GM21526 (cell line): Measurements from ENCODE around the gene PCLAF.
A peak's percentile ranks its signal among the peaks of the same experiment; 100 is the strongest.
"Not testable (repeated sequence)": the region's sequence is repeated elsewhere in the genome, so short reads cannot be mapped to it uniquely, and the experiment has no call there.

Experiments used
- ATAC-seq: cut with Tn5 transposase; IDR thresholded peaks from one replicate; pipeline ENCODE4 v1.9.1; 2021; ENCODE audit warnings: moderate library complexity; ENCODE audit not compliant: unreplicated experiment, low FRiP score

Gene PCLAF

DNA sequence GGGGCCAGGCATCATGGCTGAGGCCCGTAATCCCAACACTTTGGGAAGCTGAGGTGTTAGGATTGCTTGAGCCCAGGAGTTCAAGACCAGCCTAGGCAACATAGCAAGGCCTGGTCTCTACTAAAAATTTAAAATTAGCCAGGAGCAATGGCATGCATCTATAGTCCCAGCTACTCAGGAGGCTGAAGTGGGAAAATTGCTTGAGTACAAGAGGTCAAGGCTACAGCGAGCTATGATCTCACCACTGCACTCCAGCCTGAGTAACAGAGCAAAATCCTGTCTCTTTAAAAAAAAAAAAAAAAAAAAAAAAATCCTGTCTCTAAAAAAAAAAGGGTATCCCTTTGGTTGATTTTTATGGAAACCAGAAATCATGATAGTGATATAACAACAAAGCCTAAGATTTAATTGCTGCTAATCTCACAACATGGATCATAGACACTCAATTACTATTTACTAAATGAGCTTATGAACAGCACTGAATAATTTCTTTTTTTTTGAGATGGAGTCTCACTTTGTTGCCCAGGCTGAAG is 12.1 kb downstream of the PCLAF start:
- ATAC-seq, result no peak

DNA sequence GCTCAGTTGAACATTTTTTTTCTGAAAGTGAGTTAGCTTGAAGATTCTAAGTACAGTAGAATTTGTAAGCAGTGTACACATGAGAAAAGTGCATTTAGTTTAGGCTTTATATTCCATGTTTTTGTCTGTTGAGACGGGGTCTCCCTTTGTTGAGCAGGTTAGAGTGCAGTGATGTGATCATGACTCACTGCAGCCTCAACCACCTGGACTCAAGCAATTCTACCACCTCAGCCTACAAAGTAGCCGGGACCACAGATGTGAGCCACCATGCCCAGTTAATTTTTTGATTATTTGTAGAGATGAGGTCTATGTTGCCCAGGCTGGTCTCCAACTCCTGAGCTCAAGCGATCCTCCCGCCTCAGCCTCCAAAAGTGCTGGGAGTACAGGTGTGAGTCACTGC is 20.0 kb downstream of the PCLAF start:
- ATAC-seq, result no peak

DNA sequence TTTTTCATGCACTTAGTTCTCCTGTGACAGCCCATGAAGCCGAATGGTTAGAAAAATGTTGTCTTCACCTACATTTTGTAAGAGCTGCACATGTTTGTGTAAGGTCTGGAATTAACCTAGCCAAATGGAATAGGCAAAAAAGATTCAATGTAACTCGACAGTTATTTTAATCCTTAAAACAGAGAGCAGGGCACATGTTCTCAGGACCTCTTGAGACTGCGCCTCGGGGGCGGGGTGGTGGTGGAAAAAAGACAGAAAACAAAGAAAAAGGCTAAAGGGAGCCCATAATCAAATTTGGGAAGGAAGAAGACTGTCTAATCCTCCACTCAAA is 24.6 kb downstream of the PCLAF start:
- ATAC-seq, result no peak

DNA sequence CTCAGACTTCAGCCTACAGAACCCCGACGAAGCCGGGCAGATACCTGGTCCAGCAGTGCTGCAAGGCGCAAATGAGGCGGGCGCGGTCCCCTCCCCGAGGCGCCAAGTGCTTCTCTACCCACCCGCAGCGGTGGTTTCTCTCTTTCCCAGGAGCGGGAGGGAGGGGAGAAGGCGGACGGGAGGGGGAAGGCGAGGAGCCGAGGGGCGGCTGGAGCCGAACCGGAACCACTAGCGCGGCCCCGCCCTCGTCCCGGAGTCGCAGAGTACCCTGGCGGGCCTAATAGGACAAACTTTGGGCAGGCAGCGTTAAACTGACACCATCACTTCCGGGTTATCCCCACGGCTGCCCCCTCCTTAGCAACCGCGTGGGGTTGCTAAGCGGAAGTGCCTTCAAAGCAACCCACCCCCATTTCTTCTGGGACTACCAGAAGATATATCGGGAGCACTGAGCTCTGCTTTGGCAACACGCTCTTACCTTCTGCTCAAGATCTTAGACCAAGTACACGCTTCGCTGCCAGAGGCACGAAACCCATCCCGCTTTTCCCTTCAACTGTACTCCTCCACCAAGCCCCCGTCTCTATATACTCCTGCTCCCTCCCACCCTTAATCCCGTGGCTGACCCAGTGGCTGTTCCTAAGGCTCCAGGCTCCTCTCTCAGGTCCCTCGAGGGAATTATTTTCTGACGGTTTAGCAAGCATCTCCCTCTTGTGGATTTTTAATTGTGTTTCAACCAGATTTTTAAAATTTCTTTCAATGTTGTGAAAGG is 25.1 kb downstream of the PCLAF start, which contains the start of gene CSNK1G1:
TSS of gene CSNK1G1 (minus strand) at position 230 of the 766 bp plus-strand sequence. CDS start 55,674 bp downstream, outside the sequence.
- ATAC-seq, result peak; percentile 94

DNA sequence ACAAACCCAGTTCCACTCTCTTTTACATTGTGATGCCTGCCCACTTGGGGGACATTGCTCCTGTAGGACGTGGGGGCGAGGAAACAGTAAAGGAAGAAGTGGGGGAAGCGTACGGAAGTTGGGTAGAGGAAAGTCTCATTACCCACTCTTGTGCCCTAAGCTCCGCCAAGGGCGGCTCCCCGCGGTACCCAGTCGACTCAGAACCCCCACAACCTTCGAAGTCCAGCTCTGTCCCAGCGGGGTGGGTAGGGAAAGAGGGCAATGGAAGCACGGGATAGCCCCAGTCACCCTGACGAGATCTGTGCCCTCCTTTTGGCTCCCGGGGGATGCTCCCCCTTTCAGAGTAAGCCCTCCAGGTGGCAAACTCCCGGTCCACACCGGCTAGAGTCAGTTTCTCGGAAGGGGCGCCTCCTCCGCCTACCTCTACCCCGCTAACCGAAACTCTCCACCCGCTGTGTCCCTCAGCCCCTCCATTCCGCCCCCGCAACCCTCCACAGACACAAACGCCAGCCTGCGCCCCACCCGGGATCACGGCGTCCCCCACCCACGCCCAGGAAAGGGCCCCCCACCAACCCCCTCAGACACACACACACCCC is 25.8 kb downstream of the PCLAF start:
- ATAC-seq, result peak; percentile 21

DNA sequence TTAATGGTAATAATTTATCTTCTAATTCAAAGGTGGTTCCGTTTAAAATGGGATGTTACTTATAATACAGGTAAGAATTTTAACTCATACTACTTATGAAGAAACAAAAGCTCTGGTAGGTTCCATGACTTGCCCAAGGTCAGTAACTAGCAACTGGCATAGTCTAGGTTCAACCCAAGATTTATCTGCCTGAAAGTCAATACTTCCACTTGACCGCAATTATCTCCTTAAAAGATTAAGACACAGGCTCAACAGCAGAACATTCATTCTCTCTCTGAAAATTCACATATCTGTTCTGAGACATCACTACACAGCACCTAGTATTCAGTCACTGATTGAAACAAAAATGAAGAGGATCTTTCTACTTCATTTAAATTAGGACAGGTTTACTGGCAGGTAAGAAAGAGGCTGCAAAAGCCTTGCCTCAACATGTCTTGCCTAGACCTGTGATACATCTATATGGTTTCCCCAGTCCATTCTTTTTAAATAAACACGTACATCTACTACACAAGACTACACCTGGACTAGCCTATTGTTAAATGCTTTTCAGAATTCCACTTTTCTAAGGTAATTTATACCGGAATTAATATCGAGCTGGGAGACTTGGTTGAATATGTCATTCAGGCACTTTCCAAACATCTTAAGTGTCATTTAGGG is 26.4 kb downstream of the PCLAF start:
- no peak for ATAC-seq

DNA sequence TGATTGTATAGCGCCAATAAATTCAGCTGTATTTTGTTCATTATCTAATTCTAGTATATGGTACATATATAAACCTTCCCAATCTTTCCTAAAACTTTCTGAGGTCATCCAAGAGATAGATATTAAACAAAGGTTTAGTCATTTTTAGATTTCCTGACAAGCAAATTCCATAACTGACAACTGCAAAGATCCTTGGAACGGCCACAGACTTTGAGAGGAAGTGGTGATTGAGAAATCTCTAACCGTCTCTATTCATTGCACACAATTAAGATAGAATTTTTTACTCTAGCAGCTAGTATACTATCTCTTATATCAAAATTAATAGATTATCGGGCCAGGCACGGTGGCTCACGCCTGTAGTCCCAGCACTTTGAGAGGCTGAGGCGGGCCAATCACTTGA is 30.0 kb downstream of the PCLAF start:
- ATAC-seq, result no peak

DNA sequence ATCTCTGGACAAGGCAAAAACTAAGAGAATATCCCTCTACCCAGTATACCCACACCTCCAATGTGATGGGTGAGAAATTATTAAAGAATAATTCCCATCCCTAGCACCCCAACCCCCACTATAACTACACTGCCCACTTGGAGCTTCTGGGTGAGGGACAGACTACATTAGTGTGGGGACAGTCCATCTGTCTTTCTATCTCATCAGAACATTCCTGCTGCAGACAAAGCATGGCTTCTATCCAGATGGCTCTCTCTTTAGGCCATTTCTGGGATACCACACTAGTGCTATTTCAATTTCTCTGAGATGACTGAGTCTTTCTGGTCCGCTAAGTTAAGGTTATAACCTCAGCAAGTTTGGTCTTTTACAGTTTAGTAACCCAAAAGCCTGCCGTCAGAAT is 31.9 kb downstream of the PCLAF start:
- ATAC-seq, result no peak

DNA sequence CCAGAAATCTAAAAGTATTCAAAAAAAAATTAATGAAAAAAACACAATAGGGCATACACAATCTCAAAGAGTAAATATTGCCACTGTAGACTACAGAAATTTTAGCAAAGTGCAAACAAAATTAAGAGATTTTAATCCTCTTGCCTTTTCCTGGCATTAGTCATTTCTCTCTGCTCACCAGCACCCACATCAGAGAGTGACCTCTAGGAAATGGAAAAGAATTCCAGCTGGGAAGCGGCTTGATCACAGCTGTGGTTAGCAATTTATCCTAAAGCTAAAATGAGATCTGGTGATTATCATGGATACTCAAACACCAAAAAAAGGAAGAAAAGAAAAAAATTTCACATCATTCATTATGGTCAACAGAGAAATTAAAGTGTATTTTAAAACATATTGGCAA is 32.8 kb downstream of the PCLAF start:
- no peak for ATAC-seq

DNA sequence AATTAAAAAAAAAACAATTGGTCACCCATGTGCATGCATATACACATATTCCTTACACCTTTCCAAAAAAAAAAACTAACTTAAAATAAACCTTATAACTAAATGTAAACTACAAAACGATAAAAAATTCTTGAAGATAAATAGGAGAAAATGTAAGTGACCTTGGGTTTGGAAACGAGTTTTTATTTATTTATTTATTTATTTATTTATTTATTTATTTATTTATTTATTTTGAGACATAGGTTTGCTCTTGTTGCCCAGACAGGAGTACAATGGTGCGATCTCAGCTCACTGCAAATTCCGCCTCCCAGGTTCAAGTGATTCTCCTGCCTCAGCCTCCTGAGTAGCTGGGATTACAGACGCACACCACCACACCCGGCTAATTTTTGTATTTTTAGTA is 35.0 kb downstream of the PCLAF start:
- not testable (repeated sequence) for ATAC-seq

DNA sequence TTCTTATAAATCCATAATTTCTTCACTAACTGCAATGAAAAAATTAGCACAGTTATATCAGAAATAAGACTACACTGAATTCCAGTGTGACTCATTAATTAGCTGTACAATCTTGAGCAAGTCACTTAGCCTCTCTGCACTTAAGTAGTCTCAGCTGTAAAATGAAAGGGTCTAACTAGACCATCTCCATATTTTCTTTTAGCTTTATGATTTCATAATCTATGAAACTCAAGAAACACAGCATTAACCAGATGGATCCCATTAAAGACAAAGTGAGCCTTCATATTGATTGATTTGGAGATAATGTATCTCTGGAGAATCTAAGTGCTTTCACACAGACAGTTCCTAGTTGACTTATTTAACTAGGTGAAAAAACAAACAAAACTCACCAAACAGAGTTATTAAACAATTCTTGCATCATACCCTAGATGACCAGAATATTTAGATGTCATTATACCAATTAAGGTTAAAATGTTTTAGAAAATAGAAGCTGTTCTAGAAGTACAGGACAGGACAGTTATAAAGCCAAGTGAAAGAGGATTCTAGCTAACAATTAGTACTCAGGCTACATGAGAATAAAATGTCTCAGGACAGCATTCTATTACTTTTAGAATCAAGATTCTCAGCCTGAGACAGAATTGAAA is 36.5 kb downstream of the PCLAF start:
- ATAC-seq, result no peak

DNA sequence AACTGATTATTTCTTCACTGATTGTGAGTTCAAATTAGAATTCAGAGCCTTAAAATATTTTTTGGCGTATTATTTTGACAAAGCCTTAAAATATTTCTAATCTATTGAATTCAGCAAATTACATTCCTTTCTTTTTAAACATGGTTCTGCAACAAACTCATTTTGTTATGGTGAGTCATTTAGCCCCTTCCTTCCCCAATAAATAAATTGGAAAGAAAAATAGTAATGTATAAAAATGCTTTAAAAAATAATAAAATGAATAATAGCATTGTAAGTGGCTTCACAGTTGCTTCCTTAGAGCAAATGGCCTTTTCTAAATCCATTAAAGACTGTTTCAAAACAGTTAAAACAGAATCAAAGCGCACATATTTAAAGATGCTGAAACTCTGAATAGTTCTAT is 37.4 kb downstream of the PCLAF start:
- ATAC-seq, result no peak

DNA sequence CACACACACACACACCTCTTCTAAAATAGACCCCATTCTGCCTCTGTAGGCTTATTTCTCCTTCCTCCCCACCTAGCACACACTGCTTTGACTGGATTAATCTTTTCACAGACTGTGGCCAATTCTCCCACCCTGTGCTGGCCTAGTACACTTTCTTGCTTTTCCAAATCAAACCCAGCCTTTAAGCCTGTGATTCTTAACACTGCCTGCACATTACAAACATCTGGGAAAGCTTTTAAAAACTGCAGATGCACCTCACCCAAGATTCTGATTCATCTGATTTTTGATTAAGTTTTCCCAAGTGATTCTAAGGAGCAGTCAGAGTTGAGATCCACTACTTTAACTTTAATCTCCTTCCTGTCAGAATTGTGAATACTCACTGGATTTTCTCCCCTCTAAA is 38.0 kb downstream of the PCLAF start:
- no peak for ATAC-seq

DNA sequence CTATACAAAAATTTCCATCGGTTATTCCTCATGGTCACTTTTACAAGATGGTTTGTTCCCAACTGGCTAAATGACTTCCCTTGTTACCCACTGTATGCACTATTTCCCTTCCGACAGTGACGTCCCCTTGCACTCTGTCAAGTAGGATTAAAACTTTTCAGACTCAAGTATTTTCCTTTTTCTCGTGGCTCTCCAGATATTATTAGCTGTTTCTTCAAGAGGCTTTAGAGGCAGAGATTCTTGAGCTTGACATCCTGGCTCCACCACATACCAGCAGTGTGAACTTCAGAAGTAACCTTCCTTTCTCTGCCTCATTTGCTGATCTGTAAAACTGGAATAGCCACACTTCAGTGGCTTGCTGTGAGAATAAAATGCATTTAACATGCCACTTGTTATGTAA is 39.3 kb downstream of the PCLAF start:
- no peak for ATAC-seq

DNA sequence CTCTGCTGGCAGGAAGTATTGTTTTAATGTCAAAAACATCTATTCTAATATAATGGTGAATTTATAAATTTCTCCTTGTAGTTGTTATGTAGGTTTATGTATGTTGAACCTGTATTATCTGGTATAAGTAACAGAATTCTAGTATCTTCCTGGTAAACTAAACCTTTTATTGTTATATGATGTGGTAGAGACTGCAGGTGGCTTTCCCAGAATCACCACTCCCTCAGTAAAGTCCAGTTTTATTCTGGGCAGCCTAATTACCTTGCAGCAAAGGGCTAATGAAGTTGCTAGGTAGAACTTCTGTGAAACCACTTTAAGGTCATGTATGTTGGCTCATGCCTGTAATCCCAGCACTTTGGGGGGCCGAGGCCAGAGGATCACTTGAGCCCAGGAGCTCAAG is 40.9 kb downstream of the PCLAF start:
- no peak for ATAC-seq

DNA sequence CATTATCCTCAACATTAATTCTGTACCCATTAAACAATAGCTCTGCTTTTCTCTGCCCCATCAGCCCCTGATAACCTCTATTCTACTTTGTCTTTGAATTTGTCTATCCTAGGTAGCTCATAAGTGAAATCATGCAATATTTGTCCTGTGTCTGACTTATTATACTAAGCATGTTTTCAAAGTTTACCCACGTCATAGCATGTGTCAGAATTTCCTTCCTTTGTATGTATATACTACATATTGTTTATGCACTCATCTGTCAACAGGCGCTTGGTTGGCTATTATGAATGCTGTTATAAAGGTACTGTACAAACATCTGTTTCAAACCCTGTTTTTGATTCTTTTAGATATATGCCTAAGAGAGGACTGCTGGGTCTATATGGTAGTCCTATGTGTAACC is 43.5 kb downstream of the PCLAF start:
- no peak for ATAC-seq

DNA sequence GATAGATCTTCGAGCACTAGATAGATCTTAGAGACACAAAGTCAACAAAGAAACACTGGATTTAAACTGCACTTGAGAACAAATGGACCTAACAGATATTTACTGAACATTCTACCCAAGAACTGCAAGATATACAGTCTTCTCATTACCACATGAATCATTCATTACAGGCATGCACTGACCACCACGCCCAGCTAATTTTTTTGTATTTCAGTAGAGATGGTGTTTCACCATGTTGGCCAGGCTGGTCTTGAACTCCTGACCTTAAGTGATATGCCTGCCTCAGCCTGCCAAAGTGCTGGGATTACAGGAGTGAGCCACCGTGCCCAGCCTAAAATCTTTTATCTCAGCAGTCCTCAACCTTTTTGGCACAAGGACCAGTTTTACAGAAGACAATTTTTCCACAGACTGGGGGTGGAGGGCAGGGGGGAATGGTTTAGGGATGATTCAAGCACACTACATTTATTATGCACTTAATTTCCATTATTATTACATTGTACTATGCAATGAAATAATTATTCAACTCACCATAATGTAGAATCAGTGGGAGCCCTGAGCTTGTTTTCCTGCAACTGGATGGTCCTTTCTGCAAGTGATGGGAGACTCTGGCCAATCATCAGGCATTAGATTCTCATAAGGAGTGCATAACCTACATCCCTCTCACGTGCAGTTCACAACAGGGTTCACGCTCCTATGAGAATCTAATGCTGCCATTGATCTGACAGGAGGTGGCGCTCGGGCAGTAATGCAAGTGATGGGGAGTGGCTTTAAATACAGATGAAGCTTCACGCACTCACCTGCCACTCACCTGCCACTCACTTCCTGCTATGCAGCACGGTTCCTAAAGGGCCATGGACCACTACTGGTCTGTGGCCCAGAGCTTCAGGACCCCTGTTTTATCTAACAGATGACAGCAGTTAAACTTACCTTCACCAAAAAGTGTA is 47.0 kb downstream of the PCLAF start:
- no peak for ATAC-seq

DNA sequence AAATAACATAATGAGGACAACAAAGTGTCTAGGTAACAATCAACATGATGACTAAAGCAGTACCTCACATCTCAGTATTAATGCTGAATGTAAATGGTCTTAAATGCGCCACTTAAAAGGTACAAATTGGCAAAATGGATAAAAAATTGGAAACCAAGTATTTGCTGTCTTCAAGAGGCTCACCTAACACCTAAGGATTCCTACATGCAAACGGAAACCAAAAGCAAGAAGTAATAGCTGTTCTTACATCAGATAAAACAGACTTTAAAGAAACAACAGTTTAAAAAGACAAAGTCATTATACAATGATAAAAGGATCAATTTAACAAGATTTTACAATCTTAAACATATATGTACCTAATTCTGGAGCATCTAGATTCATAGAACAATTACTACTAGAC is 47.7 kb downstream of the PCLAF start:
- no peak for ATAC-seq

DNA sequence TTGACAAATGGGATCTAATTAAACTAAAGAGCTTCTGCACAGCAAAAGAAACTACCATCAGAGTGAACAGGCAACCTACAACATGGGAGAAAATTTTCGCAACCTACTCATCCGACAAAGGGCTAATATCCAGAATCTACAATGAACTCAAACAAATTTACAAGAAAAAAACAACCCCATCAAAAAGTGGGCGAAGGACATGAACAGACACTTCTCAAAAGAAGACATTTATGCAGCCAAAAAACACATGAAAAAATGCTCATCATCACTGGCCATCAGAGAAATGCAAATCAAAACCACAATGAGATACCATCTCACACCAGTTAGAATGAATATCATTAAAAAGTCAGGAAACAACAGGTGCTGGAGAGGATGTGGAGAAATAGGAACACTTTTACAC is 49.6 kb downstream of the PCLAF start:
- not testable (repeated sequence) for ATAC-seq

DNA sequence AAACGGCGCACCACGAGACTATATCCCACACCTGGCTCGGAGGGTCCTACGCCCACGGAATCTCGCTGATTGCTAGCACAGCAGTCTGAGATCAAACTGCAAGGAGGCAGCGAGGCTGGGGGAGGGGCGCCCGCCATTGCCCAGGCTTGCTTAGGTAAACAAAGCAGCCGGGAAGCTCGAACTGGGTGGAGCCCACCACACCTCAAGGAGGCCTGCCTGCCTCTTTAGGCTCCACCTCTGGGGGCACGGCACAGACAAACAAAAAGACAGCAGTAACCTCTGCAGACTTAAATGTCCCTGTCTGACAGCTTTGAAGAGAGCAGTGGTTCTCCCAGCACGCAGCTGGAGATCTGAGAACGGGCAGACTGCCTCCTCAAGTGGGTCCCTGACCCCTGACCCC is 54.3 kb downstream of the PCLAF start:
- ATAC-seq, result not testable (repeated sequence)
